GM10248 (cell line): ENCODE data around the gene DIP2B.

Experiments
- CTCF ChIA-PET: fragments of 300-600 bp; sonication (Branson Sonifier 250); formaldehyde crosslinking; extraction: SDS; loops from one replicate; lab custom pipeline; 2021; ENCODE audit warnings: antibody characterized with exemption; lab: Yijun Ruan, JAX
- POLR2A ChIA-PET: fragments of 350-650 bp; sonication (Branson Sonifier 250); formaldehyde crosslinking; extraction: SDS; loops from one replicate; lab custom pipeline; 2020; ENCODE audit warnings: antibody characterized with exemption; lab: Yijun Ruan, JAX
- DNase-seq: peaks from one replicate; pipeline ENCODE4 v3.0.0; 2012; ENCODE audit errors: extremely low spot score
- CTCF ChIP-seq: IDR thresholded peaks from 2 replicates; pipeline ENCODE4 v1.5.1; 2012; ENCODE audit warnings: mild to moderate bottlenecking, low read depth; ENCODE audit errors: extremely low read depth, missing control alignments, control extremely low read depth

The DIP2B gene

GRCh38 chr12:50750366-50750765, 245.6 kb downstream of the DIP2B start:
- CTCF ChIA-PET: interaction anchor here (1.8 to 1.9 kb wide), 2 partner anchors 14 to 237 kb away, joined by 3 to 5 read pairs; no protein-coding TSS in a partner anchor
- TF ChIP-seq CTCF: no peak
- DNase-seq: no peak
- POLR2A ChIA-PET: interaction anchor here (0.5 kb wide), 1 partner anchor 112 kb away, joined by 3 read pairs; no protein-coding TSS in a partner anchor

GRCh38 chr12:50751948-50752721, 247.3 kb downstream of the DIP2B start:
- ChIA-PET CTCF (interaction anchor here (0.9 kb wide), 1 partner anchor 113 kb away, joined by 3 read pairs; no protein-coding TSS in a partner anchor), POLR2A (no interaction called here)
- TF ChIP-seq CTCF: no peak
- peak; percentile 60 for DNase-seq

GRCh38 chr12:50753232-50753769, 248.5 kb downstream of the DIP2B start:
- ChIA-PET CTCF (interaction anchor here (1.5 kb wide), 1 partner anchor 28 kb away, joined by 3 read pairs; no protein-coding TSS in a partner anchor), POLR2A (no interaction called here)
- no peak for DNase-seq
- no peak for TF ChIP-seq CTCF

GRCh38 chr12:50763639-50764285, 259.0 kb downstream of the DIP2B start, which contains the start of gene ATF1:
TSS of gene ATF1 (plus strand) at chr12:50764101. CDS start at chr12:50780146, 16,045 bp downstream.
- ChIA-PET CTCF (interaction anchor here (0.8 to 3.2 kb wide), 13 partner anchors 12 to 586 kb away, joined by 3 to 53 read pairs (median 6); no protein-coding TSS in a partner anchor), POLR2A (interaction anchor here (0.5 to 0.7 kb wide), 11 partner anchors 14 to 514 kb away, joined by 3 to 7 read pairs (median 4); no protein-coding TSS in a partner anchor)
- DNase-seq: peak; percentile 94
- TF ChIP-seq CTCF: no peak

- DNase-seq: peak; percentile 79
Measured at GRCh38 chr12:50764286-50765094, 259.7 kb downstream of the DIP2B start.

More at GRCh38 chr12:50764286-50765094, 259.7 kb downstream of the DIP2B start:
- ChIA-PET POLR2A (interaction anchor here (0.6 to 0.7 kb wide), 5 partner anchors 13 to 319 kb away, joined by 3 to 7 read pairs (median 3); no protein-coding TSS in a partner anchor), CTCF (interaction anchor here (0.6 to 3.2 kb wide), 39 partner anchors 11 to 585 kb away, joined by 3 to 53 read pairs (median 4); partner anchors contain the start of gene SLC11A2)
- TF ChIP-seq CTCF: no peak
